H1 (cell line): ENCODE results near the gene DCTN2. TPM values are rescaled to one million over a fixed set of nuclear protein-coding genes. Genes with fewer than 3 reads are reported as not detected.

Experiments
- CTCF ChIA-PET: fragments of 300-600 bp; sonication (Branson Sonifier 250); formaldehyde crosslinking; loops from one replicate; lab custom pipeline; 2021; ENCODE audit not compliant: partially characterized antibody; lab: Charles Lee
- POLR2A ChIA-PET: fragments of 300-600 bp; sonication (Branson Sonifier 250); formaldehyde crosslinking; loops from one replicate; lab custom pipeline; 2021; ENCODE audit warnings: inconsistent platforms; ENCODE audit not compliant: partially characterized antibody; lab: Charles Lee
- DNase-seq, 2 experiments: peaks; one replicate each; pipeline versions ENCODE4 v3.0.0 to v3.0.0-alpha.2; 2010 to 2022; ENCODE audit warnings: low spot score in 2 of 2, low read depth in 1 of 2, mixed read lengths in 1 of 2
- FAIRE-seq: peaks from 2 replicates; lab custom pipeline; 2011; peaks lifted over from hg19 to GRCh38; lab: Jason Lieb, UNC
- H2AFZ ChIP-seq: 2 replicates; pipeline ENCODE4 v1.8.1; 2012; ENCODE audit warnings: low read length, inconsistent platforms
- H2AK5ac ChIP-seq: 2 replicates; pipeline ENCODE4 v1.6.1; 2013; ENCODE audit warnings: low read depth, low read length
- H2BK120ac ChIP-seq: replicated peaks from 2 replicates; pipeline ENCODE3; 2013; ENCODE audit warnings: low read depth, low read length, inconsistent platforms
- H2BK12ac ChIP-seq: 2 replicates; pipeline ENCODE4 v1.6.1; 2013; ENCODE audit warnings: low read depth, low read length
- H2BK15ac ChIP-seq: 2 replicates; pipeline ENCODE4 v1.6.1; 2013; ENCODE audit warnings: low read length
- H2BK20ac ChIP-seq: 2 replicates; pipeline ENCODE4 v1.6.1; 2013; ENCODE audit warnings: low read length
- H2BK5ac ChIP-seq: 2 replicates; pipeline ENCODE4 v1.6.1; 2013; ENCODE audit warnings: low read depth, low read length
- H3K14ac ChIP-seq: 2 replicates; pipeline ENCODE4 v1.6.1; 2013; ENCODE audit warnings: inconsistent platforms; ENCODE audit not compliant: insufficient read length
- H3K18ac ChIP-seq: 2 replicates; pipeline ENCODE4 v1.6.1; 2013; ENCODE audit warnings: low read length; ENCODE audit errors: extremely low read depth
- H3K23ac ChIP-seq: 2 replicates; pipeline ENCODE4 v1.6.1; 2013; ENCODE audit warnings: inconsistent platforms; ENCODE audit not compliant: insufficient read length
- H3K23me2 ChIP-seq: 2 replicates; pipeline ENCODE4 v1.6.1; 2013; ENCODE audit warnings: low read depth, low read length
- H3K27ac ChIP-seq: 2 replicates; pipeline ENCODE4 v1.6.1; 2011; ENCODE audit warnings: low read depth, low read length, inconsistent platforms
- H3K27me3 ChIP-seq, 4 experiments: replicated peaks in 1 of 4; 1 replicate in 1 of 4; 2 replicates in 3 of 4; pipeline versions ENCODE4 v1.6.1 to v1.8.1; 2011 to 2013; ENCODE audit warnings: low read length in 3 of 4, mild to moderate bottlenecking in 3 of 4, inconsistent platforms in 2 of 4, mixed read lengths in 2 of 4, moderate library complexity in 1 of 4; ENCODE audit not compliant: control insufficient read depth in 3 of 4, insufficient read depth in 3 of 4; ENCODE audit errors: extremely low read depth in 1 of 4
- H3K36me3 ChIP-seq, 4 experiments: 2 replicates each; pipeline versions ENCODE4 v1.6.1 to v1.8.1; 2011 to 2013; ENCODE audit warnings: mild to moderate bottlenecking in 4 of 4, low read length in 3 of 4, moderate library complexity in 2 of 4, control low read depth in 1 of 4, inconsistent platforms in 1 of 4; ENCODE audit not compliant: insufficient read depth in 4 of 4, control insufficient read depth in 2 of 4
- H3K4ac ChIP-seq: replicated peaks from 2 replicates; pipeline ENCODE3; 2013; ENCODE audit warnings: low read length, low read depth, mixed read lengths, inconsistent platforms; ENCODE audit not compliant: insufficient read length
- H3K4me1 ChIP-seq, 4 experiments: replicated peaks in 1 of 4; 1 replicate in 1 of 4; 2 replicates in 3 of 4; pipeline versions ENCODE4 v1.6.1 to v1.8.1; 2011 to 2013; ENCODE audit warnings: low read length in 3 of 4, inconsistent platforms in 2 of 4, mixed read lengths in 1 of 4; ENCODE audit not compliant: insufficient read depth in 4 of 4, control insufficient read depth in 3 of 4
- H3K4me2 ChIP-seq, 2 experiments: 2 replicates each; pipeline versions ENCODE4 v1.6.1 to v1.8.1; 2011 to 2013; ENCODE audit warnings: low read depth in 2 of 2, low read length in 2 of 2, control low read depth in 1 of 2, inconsistent platforms in 1 of 2, mild to moderate bottlenecking in 1 of 2; ENCODE audit not compliant: insufficient read depth in 1 of 2
- H3K4me3 ChIP-seq, 4 experiments: fragments of 200-600, 300-600 bp in 1 of 4; sonication (generic), shearing (Covaris generic), sonication (Bioruptor Twin) in 1 of 4; 2 replicates each; pipeline versions ENCODE4 v1.5.1 to v1.8.1; 2011 to 2016; ENCODE audit warnings: low read length in 4 of 4, low read depth in 3 of 4, control low read depth in 2 of 4, inconsistent platforms in 2 of 4, mild to moderate bottlenecking in 2 of 4, mixed read lengths in 1 of 4, moderate library complexity in 1 of 4; ENCODE audit not compliant: insufficient read depth in 2 of 4; ENCODE audit errors: extremely low read depth in 1 of 4
- H3K56ac ChIP-seq: replicated peaks from 2 replicates; pipeline ENCODE3; 2013; ENCODE audit warnings: low read depth, mild to moderate bottlenecking, mixed read lengths, low read length, inconsistent platforms; ENCODE audit not compliant: insufficient read length
- H3K79me1 ChIP-seq: 2 replicates; pipeline ENCODE4 v1.6.1; 2013; ENCODE audit warnings: low read depth, low read length, control low read depth
- H3K79me2 ChIP-seq, 2 experiments: 2 replicates each; pipeline versions ENCODE4 v1.6.1 to v1.8.1; 2012 to 2013; ENCODE audit warnings: low read length in 2 of 2, mild to moderate bottlenecking in 2 of 2, inconsistent platforms in 1 of 2; ENCODE audit not compliant: insufficient read depth in 2 of 2, control insufficient read depth in 1 of 2
- H3K9ac ChIP-seq, 4 experiments: replicated peaks in 1 of 4; 1 replicate in 1 of 4; 2 replicates in 3 of 4; pipeline versions ENCODE4 v1.6.1 to v1.8.1; 2011 to 2013; ENCODE audit warnings: low read depth in 3 of 4, low read length in 3 of 4, control low read depth in 2 of 4, mild to moderate bottlenecking in 2 of 4, moderate library complexity in 2 of 4, inconsistent platforms in 1 of 4; ENCODE audit errors: extremely low read depth in 1 of 4
- H3K9me3 ChIP-seq, 2 experiments: 2 replicates each; pipeline versions ENCODE4 v1.6.1 to v1.8.1; 2012 to 2013; ENCODE audit warnings: mild to moderate bottlenecking in 2 of 2, moderate library complexity in 2 of 2, control low read depth in 1 of 2, inconsistent platforms in 1 of 2, low read depth in 1 of 2, low read length in 1 of 2, mixed read lengths in 1 of 2; ENCODE audit not compliant: insufficient read depth in 2 of 2
- H4K20me1 ChIP-seq, 2 experiments: replicated peaks in 1 of 2; 2 replicates each; pipeline versions ENCODE3 to v1.8.1; 2011 to 2013; ENCODE audit warnings: inconsistent platforms in 2 of 2, low read length in 2 of 2, mild to moderate bottlenecking in 1 of 2; ENCODE audit not compliant: insufficient read depth in 2 of 2, control insufficient read depth in 1 of 2
- H4K5ac ChIP-seq: 2 replicates; pipeline ENCODE4 v1.6.1; 2013; ENCODE audit warnings: low read length, low read depth, mixed read lengths, inconsistent platforms; ENCODE audit not compliant: insufficient read length
- H4K8ac ChIP-seq: 2 replicates; pipeline ENCODE4 v1.8.0; 2013; ENCODE audit warnings: mild to moderate bottlenecking, moderate library complexity, low read length, inconsistent platforms; ENCODE audit not compliant: insufficient read depth; ENCODE audit errors: extremely low read depth
- H4K91ac ChIP-seq: replicated peaks from 2 replicates; pipeline ENCODE3; 2013; ENCODE audit warnings: low read length, mixed read lengths, inconsistent platforms; ENCODE audit not compliant: insufficient read length
- ATF2 ChIP-seq: IDR thresholded peaks from 2 replicates; pipeline ENCODE4 v1.6.1; 2012; ENCODE audit warnings: low read length, inconsistent platforms
- BACH1 ChIP-seq: IDR thresholded peaks from 2 replicates; pipeline ENCODE4 v1.6.1; 2012; ENCODE audit warnings: low read length, improper control_type of control experiment
- CBX5 ChIP-seq: fragments of 300-800, 300-1000 bp; sonication (generic); IDR thresholded peaks from 2 replicates; pipeline ENCODE4 v1.7.1; 2016; ENCODE audit warnings: antibody characterized with exemption, low read length, low read depth
- SIN3A ChIP-seq, 2 experiments: IDR thresholded peaks in 1 of 2; conservative IDR thresholded peaks in 1 of 2; 2 replicates each; pipeline ENCODE4 v1.6.1; 2011 to 2012; ENCODE audit warnings: low read length in 2 of 2, improper control_type of control experiment in 1 of 2, low read depth in 1 of 2, mild to moderate bottlenecking in 1 of 2
- SP2 ChIP-seq: IDR thresholded peaks from 2 replicates; pipeline ENCODE4 v1.6.1; 2012; ENCODE audit warnings: mild to moderate bottlenecking, low read length, inconsistent platforms
- TAF1 ChIP-seq: IDR thresholded peaks from 2 replicates; pipeline ENCODE4 v1.6.1; 2011; ENCODE audit warnings: mild to moderate bottlenecking, low read depth, low read length
- YY1 ChIP-seq: IDR thresholded peaks from 2 replicates; pipeline ENCODE4 v1.6.1; 2011; ENCODE audit warnings: low read depth, mild to moderate bottlenecking, low read length
- WGBS, 2 experiments: shearing (Covaris generic) in 1 of 2; methylation state at CpG; one replicate each; pipeline versions ENCODE4 v1.1.6 to v1.1.7; 2013 to 2015; ENCODE audit warnings: low lambda C conversion rate in 2 of 2, mixed read lengths in 2 of 2, inconsistent platforms in 1 of 2, low coverage in 1 of 2, missing lambda C conversion rate in 1 of 2; ENCODE audit not compliant: insufficient replicate concordance in 2 of 2, insufficient coverage in 1 of 2, insufficient read length in 1 of 2; ENCODE audit errors: extremely low coverage in 1 of 2, missing lambda C conversion rate in 1 of 2; 5-methylcytosine and 5-hydroxymethylcytosine counted together
- polyA plus RNA-seq, 7 experiments: library from polyadenylated mRNA; depleted of rRNA in 3 of 7; stranded (reverse) in 5 of 7; unstranded in 2 of 7; fragments of >200 nt in 5 of 7; fragments of 200-250 nt in 2 of 7; gene quantifications; 1 replicate in 5 of 7; 2 replicates in 1 of 7; 4 replicates in 1 of 7; pipeline versions ENCODE4 v1.2.1 to v1.2.3, GENCODE V29; 2011 to 2013; ENCODE audit warnings: missing spikeins in 2 of 7, mixed read lengths in 2 of 7
- total RNA-seq: library from RNA; stranded (reverse); fragmentation: NEBNext Ultra II Directional; extraction: Animal tissue kit (Norgen Biotek cat#: 25700); gene quantifications from 2 replicates; pipeline ENCODE4 v1.2.1, GENCODE V29; 2021

Gene DCTN2
- total and polyA plus RNA-seq, 2 of the 8 experiments (the other 6 are each of a cell fraction or from before 2014, with no cell fraction given): 90.3 to 91.9 TPM

GRCh38 chr12:57522011-57522886, 24.7 kb downstream of the DCTN2 start, which contains the start of gene MBD6:
Gene MBD6, plus strand, starts transcription at chr12:57522824. Its CDS starts 1,480 bp downstream, at chr12:57524304.
- no peak within 1 kb of the TSS for H2AFZ ChIP-seq
- H3K79me1 ChIP-seq: no peaks in the 10 kb centered on the region; the same call in 1 of the 2 replicates
- H3K36me3 ChIP-seq: peaks cover 6 to 30% (median 7%) of the 10 kb centered on the region in 4 experiments
- 4% methylated on average over 28 of the region's 57 CpGs; no CpG with 5 or more reads in 1 of the 2 experiments for WGBS, 2 experiments
- H3K27me3 ChIP-seq: no peaks in the 10 kb centered on the region
- H3K9ac ChIP-seq: peak within 1 kb of the TSS in 3 of 4 experiments; percentile 1 to 55 (median 48); a peak in 6 of 7 replicates
- no peak within 1 kb of the TSS for H3K23ac ChIP-seq
- peak within 1 kb of the TSS; percentile 58 to 95 (median 83) for H3K4me3 ChIP-seq
- DNase-seq (peak in 1 of 2 experiments; percentile 89), FAIRE-seq (no peak)
- 0 out of 2 replicates have a peak within 1 kb of the TSS, but pooled peaks have one; percentile 2 for H2AK5ac ChIP-seq
- H3K14ac ChIP-seq: no peak within 1 kb of the TSS
- peak within 1 kb of the TSS; percentile 42 for H3K56ac ChIP-seq
- H3K23me2 ChIP-seq: peaks cover 19% of the 10 kb centered on the region
- H2BK12ac ChIP-seq: peak within 1 kb of the TSS; percentile 7; the same call in 1 of the 2 replicates
- H3K4ac ChIP-seq: peak within 1 kb of the TSS; percentile 84
- POLR2A ChIA-PET: interaction anchor here (1.6 to 3.0 kb wide), 4 partner anchors 8 to 67 kb away, joined by 6 to 25 read pairs (median 17); partner anchors contain the start of gene INHBE
- peak within 1 kb of the TSS; percentile 15 for H2BK120ac ChIP-seq
- peak within 1 kb of the TSS; percentile 61 for H2BK5ac ChIP-seq
- H2BK15ac ChIP-seq: no peak within 1 kb of the TSS
- H2BK20ac ChIP-seq: no peak within 1 kb of the TSS
- no peaks in the 10 kb centered on the region for H3K9me3 ChIP-seq
- H3K18ac ChIP-seq: peak within 1 kb of the TSS; percentile 83
- peak within 1 kb of the TSS; percentile 87 for H4K5ac ChIP-seq
- peak within 1 kb of the TSS; percentile 7; the same call in 1 of the 2 replicates for H4K8ac ChIP-seq
- H3K4me1 ChIP-seq: peaks cover 8 to 24% (median 14%) of the 10 kb centered on the region in 4 experiments
- CTCF ChIA-PET: interaction anchor here (1.0 kb wide), 1 partner anchor 10 kb away, joined by 3 read pairs; no protein-coding TSS in a partner anchor
- H4K91ac ChIP-seq: no peak within 1 kb of the TSS
- H3K4me2 ChIP-seq: peak within 1 kb of the TSS; percentile 81 to 91
- peaks cover 7 to 19% of the 10 kb centered on the region in 2 experiments for H4K20me1 ChIP-seq
- H3K27ac ChIP-seq: peak within 1 kb of the TSS; percentile 25; the same call in 1 of the 2 replicates
- peaks cover 0 to 28% of the 10 kb centered on the region in 2 experiments; a peak in 2 of 4 replicates for H3K79me2 ChIP-seq
- TF ChIP-seq CBX5 (no peak), YY1 (peak; percentile 10; the same call in 1 of the 2 replicates), TAF1 (peak; percentile 55; the same call in 1 of the 2 replicates), BACH1 (0 out of 2 replicates have a peak, but pooled peaks have one; percentile 42), ATF2 (peak; percentile 44; the same call in 1 of the 2 replicates), SIN3A (conservative IDR thresholded peaks at IDR 0.05 in 1 of 2, IDR thresholded peaks at IDR 0.05 in 1 of 2; ENCODE audit: low read depth in 1 of 2, low read length in 2 of 2) (peak; percentile 99 to 100), SP2 (no peak)
